Heart right ventricle (tissue), 16 donors: ENCODE data around the gene ZIC4. TPM values are rescaled to one million over a fixed set of nuclear protein-coding genes. Genes with fewer than 3 reads are reported as not detected.
A peak's percentile ranks its signal among the peaks of the same experiment; 100 is the strongest.

Experiments
- ATAC-seq, 8 donors: fragments of 200-7000 bp; cut with Tn5 transposase; one replicate each; pipeline ENCODE4 v1.9.1; 2020; ENCODE audit warnings: mild to moderate bottlenecking in 8 of 8, moderate library complexity in 8 of 8, moderate number of reproducible peaks in 1 of 8
- DNase-seq, 2 donors: peaks; one replicate each; pipeline ENCODE4 v3.0.0-alpha.2; 2020
- H3K27ac ChIP-seq, 10 donors: fragments of 200-600 bp; sonication (generic) in 2 of 10; one replicate each; pipeline versions ENCODE4 v1.5.0 to v1.8.0; 2020 to 2022; ENCODE audit warnings: mild to moderate bottlenecking in 3 of 10
- H3K27me3 ChIP-seq, 7 donors: fragments of 200-600 bp; one replicate each; pipeline ENCODE4 v1.8.0; 2021 to 2022; ENCODE audit warnings: mild to moderate bottlenecking in 2 of 7
- H3K36me3 ChIP-seq, 9 donors: fragments of 200-600 bp; sonication (generic) in 1 of 9; one replicate each; pipeline versions ENCODE4 v1.5.0 to v1.8.0; 2020 to 2022; ENCODE audit warnings: mild to moderate bottlenecking in 2 of 9
- H3K4me1 ChIP-seq, 9 donors: fragments of 200-600 bp; sonication (generic) in 1 of 9; one replicate each; pipeline versions ENCODE4 v1.5.0 to v1.8.0; 2020 to 2022; ENCODE audit warnings: mild to moderate bottlenecking in 4 of 9
- H3K4me3 ChIP-seq, 10 donors: fragments of 200-600 bp; sonication (generic) in 2 of 10; one replicate each; pipeline versions ENCODE4 v1.5.0 to v1.8.0; 2020 to 2022; ENCODE audit warnings: mild to moderate bottlenecking in 7 of 10, moderate library complexity in 2 of 10
- H3K9me3 ChIP-seq, 11 donors: fragments of 200-600 bp in 10 of 11; sonication (generic) in 2 of 11; one replicate each; pipeline versions ENCODE4 v1.5.0 to v1.8.0; 2013 to 2022; ENCODE audit warnings: mild to moderate bottlenecking in 2 of 11, control low read depth in 1 of 11, moderate library complexity in 1 of 11
- CTCF ChIP-seq, 9 donors: fragments of 200-600 bp; sonication (generic) in 2 of 9; IDR thresholded peaks; one replicate each; pipeline versions ENCODE4 v1.5.0 to v1.8.0; 2021 to 2022; ENCODE audit warnings: antibody characterized with exemption in 9 of 9, mild to moderate bottlenecking in 5 of 9, moderate library complexity in 1 of 9
- WGBS, 2 donors: extraction: QIAGEN DNeasy Blood & Tissue Kit; methylation state at CpG; one replicate each; pipeline ENCODE4 v1.1.7; 2013; ENCODE audit warnings: inconsistent platforms in 1 of 2; 5-methylcytosine and 5-hydroxymethylcytosine counted together
- intact Hi-C, 10 donors: fragments of 100-400 bp; cut with DNase I; formaldehyde crosslinking; loops; one replicate each; pipeline versions ENCODE4 v1.11.1 to v1.14.2; 2022
- polyA plus RNA-seq, 2 donors: library from polyadenylated mRNA; stranded (reverse); fragments of 200-250 nt; gene quantifications; one replicate each; pipeline ENCODE4 v1.2.3, GENCODE V29; 2013
- total RNA-seq, 10 donors: library from RNA; stranded (reverse); fragmentation: NEBNext Ultra II Directional in 3 of 10; extraction: Animal tissue kit (Norgen Biotek cat#: 25700) in 3 of 10; gene quantifications; one replicate each; pipeline versions ENCODE4 v1.2.1 to v1.2.4, GENCODE V29; 2021 to 2023
- donor health status: Arrhythmogenic right ventricular cardiomyopathy.
- donor health status: ischemic (EF 13 %, LVEDD 7.1; RV severe dilation, severe dysfunction).
- donor health status: healthy with polysubstance abuse.
- donor health status: DM: no; HTN: yes; CAD: no.
- donor health status: DM: no; HTN: no; CAD: no.
- donor health status: ischemic (EF 25% LVEDD 6.9; RV normal size, moderate dysfunction).
- donor health status: ischemic (EF 25% LVEDD 5.7; RV mildly dilated, moderate dysfunction).
- donor health status: healthy.
- donor health status: DM: yes; HTN: yes; CAD: no.
- donor health status: Ischemic cardiomyopathy.
- donor health status: ischemic (EF 35%, LVEDD 5.7; RV mildly dilated, moderate dysfunction).
- donor health status: nonischemic (EF 11% LVEDD 7.7; RV severe dilation, severe dysfunction).
- donor health status: DM: yes; HTN: yes; CAD: no.
- donor health status: PGD.
- donor health status: ischemic (EF 29% LVEDD 5.4; RV normal size, mild dysfunction).
- donor health status: nonischemic (EF 23%, LVEDD 6.1; RV moderate dilation, normal function).

Gene ZIC4
- total and polyA plus RNA-seq, 12 donors: not detected

- Histone ChIP-seq H3K4me1 (peaks cover 0 to 3% (median 0%) of the 10 kb centered on the region in 9 donors), H3K27ac (no peak overlapping the region), H3K27me3 (peaks cover 11 to 100% (median 98%) of the 10 kb centered on the region in 7 donors), H3K36me3 (no peaks in the 10 kb centered on the region), H3K4me3 (no peak overlapping the region), H3K9me3 (no peaks in the 10 kb centered on the region)
- no peak for TF ChIP-seq CTCF (IDR thresholded peaks at IDR 0.05)
- WGBS, 2 donors: 2 to 4% methylated on average over 18 of the region's 18 CpGs
- intact Hi-C loops: loop anchor here in 1 of 10 donors (10.0 kb wide), 1 partner anchor 55 kb away; no protein-coding TSS in a partner anchor
- ATAC-seq: no peak
- no peak for DNase-seq
Observed at GRCh38 chr3:147369661-147370123, 36.7 kb downstream of the ZIC4 start.

- Histone ChIP-seq H3K36me3 (no peaks in the 10 kb centered on the region), H3K4me3 (peak overlapping the region in 1 of 10 donors; percentile 2), H3K27ac (no peak overlapping the region), H3K27me3 (peaks cover 11 to 100% (median 98%) of the 10 kb centered on the region in 7 donors), H3K4me1 (peaks cover 0 to 3% (median 0%) of the 10 kb centered on the region in 9 donors), H3K9me3 (no peaks in the 10 kb centered on the region)
- DNase-seq (no peak), ATAC-seq (no peak)
- intact Hi-C loops: no loop called here
- TF ChIP-seq CTCF (IDR thresholded peaks at IDR 0.05): no peak
- WGBS, 2 donors: 5 to 8% methylated on average over 13 of the region's 13 CpGs
Observed at GRCh38 chr3:147369231-147369630, 37.1 kb downstream of the ZIC4 start.

GRCh38 chr3:147368561-147369221 is 37.7 kb downstream of the ZIC4 start:
- H3K4me1 ChIP-seq: peaks cover 0 to 3% (median 0%) of the 10 kb centered on the region in 9 donors
- peaks cover 11 to 100% (median 98%) of the 10 kb centered on the region in 7 donors for H3K27me3 ChIP-seq
- TF ChIP-seq CTCF (IDR thresholded peaks at IDR 0.05): no peak
- ATAC-seq (no peak), DNase-seq (no peak)
- no peaks in the 10 kb centered on the region for H3K36me3 ChIP-seq
- intact Hi-C loops: no loop called here
- no peaks in the 10 kb centered on the region for H3K9me3 ChIP-seq
- no peak overlapping the region for H3K27ac ChIP-seq
- H3K4me3 ChIP-seq: peak overlapping the region in 1 of 10 donors; percentile 2
- WGBS, 2 donors: 3 to 4% methylated on average over 16 of the region's 16 CpGs

- Histone ChIP-seq H3K4me1 (peaks cover 0 to 3% (median 0%) of the 10 kb centered on the region in 9 donors), H3K27me3 (peaks cover 11 to 98% (median 95%) of the 10 kb centered on the region in 7 donors), H3K9me3 (no peaks in the 10 kb centered on the region), H3K27ac (no peak overlapping the region), H3K36me3 (no peaks in the 10 kb centered on the region), H3K4me3 (no peak overlapping the region)
- ATAC-seq: no peak
- intact Hi-C loops: no loop called here
- DNase-seq: no peak
- 5 to 9% methylated on average over 2 of the region's 2 CpGs for WGBS, 2 donors
- TF ChIP-seq CTCF (IDR thresholded peaks at IDR 0.05): no peak
Observed at GRCh38 chr3:147368151-147368550, 38.2 kb downstream of the ZIC4 start.
